RKO (cell line): ENCODE data around the gene TSPAN32.

Source experiments
- DNase-seq: peaks from one replicate; pipeline ENCODE4 v3.0.0-alpha.2; 2016; ENCODE audit warnings: low spot score

The TSPAN32 gene

GRCh38 chr11:2301631-2302305, at the start of gene TSPAN32, which contains the start of gene C11orf21:
TSPAN32 (plus strand) TSS chr11:2302013; CDS start chr11:2302150, 137 bp downstream.
C11orf21 (minus strand) TSS chr11:2301918; CDS start chr11:2301808, 110 bp downstream.
- no peak for DNase-seq

GRCh38 chr11:2252018-2252417, 49.8 kb upstream of the TSPAN32 start:
- DNase-seq: no peak

- no peak for DNase-seq
These were observed 45.4 kb upstream of the TSPAN32 start for GRCh38 chr11:2256293-2256913.

- no peak for DNase-seq
These were observed 44.7 kb upstream of the TSPAN32 start for GRCh38 chr11:2256951-2257700.

- DNase-seq: no peak
These were observed 43.0 kb upstream of the TSPAN32 start for GRCh38 chr11:2258501-2259465.

GRCh38 chr11:2259466-2259830, 42.4 kb upstream of the TSPAN32 start:
- no peak for DNase-seq

GRCh38 chr11:2259897-2260451, 41.8 kb upstream of the TSPAN32 start:
- DNase-seq: no peak

GRCh38 chr11:2260491-2261364, 41.1 kb upstream of the TSPAN32 start:
- no peak for DNase-seq

GRCh38 chr11:2261436-2262230, 40.2 kb upstream of the TSPAN32 start:
- DNase-seq: no peak

- no peak for DNase-seq
These were observed 39.3 kb upstream of the TSPAN32 start for GRCh38 chr11:2262301-2263070.

GRCh38 chr11:2263071-2263565, 38.7 kb upstream of the TSPAN32 start:
- no peak for DNase-seq

- no peak for DNase-seq
These were observed 38.0 kb upstream of the TSPAN32 start for GRCh38 chr11:2263724-2264360.

- no peak for DNase-seq
These were observed 37.3 kb upstream of the TSPAN32 start for GRCh38 chr11:2264366-2265053.

GRCh38 chr11:2265396-2265795, 36.4 kb upstream of the TSPAN32 start:
- DNase-seq: no peak

GRCh38 chr11:2265854-2266585, 35.8 kb upstream of the TSPAN32 start:
- no peak for DNase-seq

- DNase-seq: no peak
These were observed 35.1 kb upstream of the TSPAN32 start for GRCh38 chr11:2266586-2267305.
